ENCODE measurements around the gene GSTM4. TPM values are rescaled to one million over a fixed set of nuclear protein-coding genes. Genes with fewer than 3 reads are reported as not detected.
A peak's percentile ranks its signal among the peaks of the same experiment; 100 is the strongest.

GSTM4 gene
- total RNA-seq, 1 donor from 2014 or later, result 4.6 TPM

DNA sequence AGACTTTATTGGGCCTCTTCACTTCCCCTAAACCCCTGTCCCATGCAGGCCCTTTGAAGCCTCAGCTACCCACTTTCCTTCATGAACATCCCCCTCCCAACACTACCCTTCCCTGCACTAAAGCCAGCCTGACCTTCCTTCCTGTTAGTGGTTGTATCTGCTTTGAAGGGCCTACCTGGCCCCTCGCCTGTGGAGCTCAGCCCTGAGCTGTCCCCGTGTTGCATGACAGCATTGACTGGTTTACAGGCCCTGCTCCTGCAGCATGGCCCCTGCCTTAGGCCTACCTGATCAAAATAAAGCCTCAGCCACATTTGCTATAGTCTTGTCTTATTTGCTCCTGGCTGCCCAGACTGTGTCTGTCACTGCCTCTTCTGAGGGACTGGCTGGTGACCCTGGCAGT is 5.5 kb downstream of the GSTM4 start:
- FAIRE-seq (no peak), DNase-seq (ENCODE audit: low read depth) (no peak)
- no peaks in the 10 kb centered on the region for H3K27me3 ChIP-seq (ENCODE audit: insufficient read depth, low read length)
- H3K9me3 ChIP-seq (ENCODE audit: insufficient read depth, low read depth, low read length), result no peaks in the 10 kb centered on the region
- Mint-ChIP-seq H3K36me3 (ENCODE audit: low read depth, unreplicated experiment) (peaks cover 4% of the 10 kb centered on the region), H3K9me3 (ENCODE audit: unreplicated experiment) (no peaks in the 10 kb centered on the region), H3K27me3 (ENCODE audit: low read depth, unreplicated experiment) (peaks cover 24% of the 10 kb centered on the region), H3K4me1 (ENCODE audit: low read depth, unreplicated experiment) (peaks cover 11% of the 10 kb centered on the region), H3K4me3 (ENCODE audit: unreplicated experiment) (no peak overlapping the region), H3K27ac (ENCODE audit: unreplicated experiment) (no peak overlapping the region)
- TF ChIP-seq, protein P1, sequence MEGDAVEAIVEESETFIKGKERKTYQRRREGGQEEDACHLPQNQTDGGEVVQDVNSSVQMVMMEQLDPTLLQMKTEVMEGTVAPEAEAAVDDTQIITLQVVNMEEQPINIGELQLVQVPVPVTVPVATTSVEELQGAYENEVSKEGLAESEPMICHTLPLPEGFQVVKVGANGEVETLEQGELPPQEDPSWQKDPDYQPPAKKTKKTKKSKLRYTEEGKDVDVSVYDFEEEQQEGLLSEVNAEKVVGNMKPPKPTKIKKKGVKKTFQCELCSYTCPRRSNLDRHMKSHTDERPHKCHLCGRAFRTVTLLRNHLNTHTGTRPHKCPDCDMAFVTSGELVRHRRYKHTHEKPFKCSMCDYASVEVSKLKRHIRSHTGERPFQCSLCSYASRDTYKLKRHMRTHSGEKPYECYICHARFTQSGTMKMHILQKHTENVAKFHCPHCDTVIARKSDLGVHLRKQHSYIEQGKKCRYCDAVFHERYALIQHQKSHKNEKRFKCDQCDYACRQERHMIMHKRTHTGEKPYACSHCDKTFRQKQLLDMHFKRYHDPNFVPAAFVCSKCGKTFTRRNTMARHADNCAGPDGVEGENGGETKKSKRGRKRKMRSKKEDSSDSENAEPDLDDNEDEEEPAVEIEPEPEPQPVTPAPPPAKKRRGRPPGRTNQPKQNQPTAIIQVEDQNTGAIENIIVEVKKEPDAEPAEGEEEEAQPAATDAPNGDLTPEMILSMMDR (IDR thresholded peaks at IDR 0.05; ENCODE audit: insufficient read depth, low read depth, low read length), result no peak
- TF ChIP-seq EZH2 (IDR thresholded peaks at IDR 0.05; ENCODE audit: insufficient read depth, low read length), result no peak
- peaks cover 10% of the 10 kb centered on the region for H3K4me1 ChIP-seq (ENCODE audit: insufficient read depth, low read length)
- no peak overlapping the region for H3K9ac ChIP-seq (ENCODE audit: low read length)
- H3K79me2 ChIP-seq (ENCODE audit: insufficient read depth, low read length), result no peaks in the 10 kb centered on the region
- no peak overlapping the region for H2AFZ ChIP-seq (ENCODE audit: low read depth, low read length)
- no peak overlapping the region for H3K4me3 ChIP-seq (ENCODE audit: insufficient read depth, low read depth, low read length)
- no peaks in the 10 kb centered on the region for H3K36me3 ChIP-seq (ENCODE audit: insufficient read depth, low read length)
- no peaks in the 10 kb centered on the region for H4K20me1 ChIP-seq (ENCODE audit: insufficient read depth, low read length)
- H3K4me2 ChIP-seq (ENCODE audit: low read length), result no peak overlapping the region
- H3K27ac ChIP-seq (ENCODE audit: low read depth, low read length), result no peak overlapping the region

DNA sequence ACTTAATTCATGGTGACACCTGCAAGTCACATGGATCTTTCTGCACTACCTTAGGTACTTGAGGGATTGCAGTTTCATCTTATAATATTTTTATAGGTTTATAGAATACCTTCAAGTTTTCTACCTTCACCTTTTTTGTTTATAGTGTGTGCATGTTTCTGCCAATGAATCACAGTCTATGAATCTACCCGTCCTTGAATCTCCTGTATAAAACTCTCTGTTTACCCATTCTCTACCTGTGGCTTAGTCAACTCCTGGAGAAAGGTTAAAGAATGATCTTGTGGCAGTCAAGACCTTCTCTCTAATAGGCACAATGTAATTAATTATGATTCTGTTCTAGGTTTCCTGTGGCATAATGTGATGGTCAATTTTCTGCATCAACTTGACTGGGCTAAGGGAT is 8.8 kb downstream of the GSTM4 start:
- Histone ChIP-seq H3K27ac (ENCODE audit: low read depth, low read length) (no peak overlapping the region), H4K20me1 (ENCODE audit: insufficient read depth, low read length) (no peaks in the 10 kb centered on the region), H3K36me3 (ENCODE audit: insufficient read depth, low read length) (no peaks in the 10 kb centered on the region), H3K9ac (ENCODE audit: low read length) (no peak overlapping the region), H3K4me3 (ENCODE audit: insufficient read depth, low read depth, low read length) (no peak overlapping the region), H3K4me2 (ENCODE audit: low read length) (no peak overlapping the region), H3K27me3 (ENCODE audit: insufficient read depth, low read length) (no peaks in the 10 kb centered on the region), H3K4me1 (ENCODE audit: insufficient read depth, low read length) (peaks cover 4% of the 10 kb centered on the region), H2AFZ (ENCODE audit: low read depth, low read length) (no peak overlapping the region), H3K79me2 (ENCODE audit: insufficient read depth, low read length) (no peaks in the 10 kb centered on the region), H3K9me3 (ENCODE audit: insufficient read depth, low read depth, low read length) (no peaks in the 10 kb centered on the region)
- no peak for DNase-seq (ENCODE audit: low read depth)
- Mint-ChIP-seq H3K27ac (ENCODE audit: unreplicated experiment) (no peak overlapping the region), H3K4me1 (ENCODE audit: low read depth, unreplicated experiment) (no peaks in the 10 kb centered on the region), H3K36me3 (ENCODE audit: low read depth, unreplicated experiment) (peaks cover 3% of the 10 kb centered on the region), H3K9me3 (ENCODE audit: unreplicated experiment) (no peaks in the 10 kb centered on the region), H3K27me3 (ENCODE audit: low read depth, unreplicated experiment) (peaks cover 23% of the 10 kb centered on the region), H3K4me3 (ENCODE audit: unreplicated experiment) (no peak overlapping the region)
- no peak for FAIRE-seq
- TF ChIP-seq, protein P1 (IDR thresholded peaks at IDR 0.05; ENCODE audit: insufficient read depth, low read depth, low read length), result no peak
- TF ChIP-seq EZH2 (IDR thresholded peaks at IDR 0.05; ENCODE audit: insufficient read depth, low read length), result no peak

DNA sequence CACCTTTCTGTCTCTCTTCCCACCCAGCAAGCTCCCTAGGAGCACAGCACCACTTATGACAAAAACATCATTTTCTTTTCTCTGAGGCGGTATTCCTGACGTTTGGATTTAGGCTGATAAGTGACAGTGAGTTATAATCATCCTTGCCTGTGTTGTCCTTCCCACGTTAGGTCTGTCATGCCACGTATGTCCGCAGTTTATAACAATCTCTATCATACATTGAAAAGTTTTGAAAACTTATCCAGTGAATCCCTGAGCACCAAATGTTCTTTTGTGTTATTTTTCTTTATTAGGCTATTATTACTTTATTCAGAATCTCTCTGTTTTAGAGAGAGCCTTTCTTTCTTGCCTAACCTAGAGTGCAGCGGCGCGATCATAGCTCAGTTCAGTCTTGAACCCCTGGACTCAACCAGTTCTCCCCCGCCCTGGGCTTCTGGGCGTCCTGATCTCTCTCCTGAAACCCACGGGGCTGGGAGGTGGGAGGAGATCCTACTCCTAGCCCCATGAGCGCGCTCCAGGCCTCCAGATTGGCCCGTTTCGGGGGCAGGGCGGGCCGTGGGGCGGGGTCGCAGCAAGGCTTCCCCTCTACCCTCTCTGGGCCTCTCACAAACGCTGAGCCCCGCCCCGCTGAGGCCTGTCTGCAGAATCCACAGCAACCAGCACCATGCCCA is 11.7 kb downstream of the GSTM4 start, which contains the start of gene GSTM2:
Gene GSTM2 (plus strand): TSS at position 606 of the 671 bp plus-strand sequence. CDS start 59 bp downstream, at position 665.
- Histone ChIP-seq H3K79me2 (ENCODE audit: insufficient read depth, low read length) (no peaks in the 10 kb centered on the region), H4K20me1 (ENCODE audit: insufficient read depth, low read length) (no peaks in the 10 kb centered on the region), H3K36me3 (ENCODE audit: insufficient read depth, low read length) (no peaks in the 10 kb centered on the region), H3K9me3 (ENCODE audit: insufficient read depth, low read depth, low read length) (no peaks in the 10 kb centered on the region), H2AFZ (ENCODE audit: low read depth, low read length) (peak within 1 kb of the TSS; percentile 78), H3K27me3 (ENCODE audit: insufficient read depth, low read length) (no peaks in the 10 kb centered on the region), H3K4me1 (ENCODE audit: insufficient read depth, low read length) (peaks cover 4% of the 10 kb centered on the region), H3K27ac (ENCODE audit: low read depth, low read length) (no peak within 1 kb of the TSS), H3K4me3 (ENCODE audit: insufficient read depth, low read depth, low read length) (peak within 1 kb of the TSS; percentile 32), H3K4me2 (ENCODE audit: low read length) (peak within 1 kb of the TSS; percentile 84), H3K9ac (ENCODE audit: low read length) (peak within 1 kb of the TSS; percentile 47)
- no peak for TF ChIP-seq EZH2 (IDR thresholded peaks at IDR 0.05; ENCODE audit: insufficient read depth, low read length)
- TF ChIP-seq, protein P1 (IDR thresholded peaks at IDR 0.05; ENCODE audit: insufficient read depth, low read depth, low read length), result no peak
- Mint-ChIP-seq H3K9me3 (ENCODE audit: unreplicated experiment) (no peaks in the 10 kb centered on the region), H3K4me1 (ENCODE audit: low read depth, unreplicated experiment) (no peaks in the 10 kb centered on the region), H3K4me3 (ENCODE audit: unreplicated experiment) (peak within 1 kb of the TSS; percentile 70), H3K27me3 (ENCODE audit: low read depth, unreplicated experiment) (peaks cover 13% of the 10 kb centered on the region), H3K36me3 (ENCODE audit: low read depth, unreplicated experiment) (peaks cover 5% of the 10 kb centered on the region), H3K27ac (ENCODE audit: unreplicated experiment) (no peak within 1 kb of the TSS)
- no peak for FAIRE-seq
- DNase-seq (ENCODE audit: low read depth), result peak; percentile 71

Data from astrocyte (in vitro differentiated cells and primary cell).